ENCODE results near the gene CIAO2A.
"Not testable (repeated sequence)": the region's sequence is repeated elsewhere in the genome, so short reads cannot be mapped to it uniquely, and the experiment has no call there.

The CIAO2A gene

DNA sequence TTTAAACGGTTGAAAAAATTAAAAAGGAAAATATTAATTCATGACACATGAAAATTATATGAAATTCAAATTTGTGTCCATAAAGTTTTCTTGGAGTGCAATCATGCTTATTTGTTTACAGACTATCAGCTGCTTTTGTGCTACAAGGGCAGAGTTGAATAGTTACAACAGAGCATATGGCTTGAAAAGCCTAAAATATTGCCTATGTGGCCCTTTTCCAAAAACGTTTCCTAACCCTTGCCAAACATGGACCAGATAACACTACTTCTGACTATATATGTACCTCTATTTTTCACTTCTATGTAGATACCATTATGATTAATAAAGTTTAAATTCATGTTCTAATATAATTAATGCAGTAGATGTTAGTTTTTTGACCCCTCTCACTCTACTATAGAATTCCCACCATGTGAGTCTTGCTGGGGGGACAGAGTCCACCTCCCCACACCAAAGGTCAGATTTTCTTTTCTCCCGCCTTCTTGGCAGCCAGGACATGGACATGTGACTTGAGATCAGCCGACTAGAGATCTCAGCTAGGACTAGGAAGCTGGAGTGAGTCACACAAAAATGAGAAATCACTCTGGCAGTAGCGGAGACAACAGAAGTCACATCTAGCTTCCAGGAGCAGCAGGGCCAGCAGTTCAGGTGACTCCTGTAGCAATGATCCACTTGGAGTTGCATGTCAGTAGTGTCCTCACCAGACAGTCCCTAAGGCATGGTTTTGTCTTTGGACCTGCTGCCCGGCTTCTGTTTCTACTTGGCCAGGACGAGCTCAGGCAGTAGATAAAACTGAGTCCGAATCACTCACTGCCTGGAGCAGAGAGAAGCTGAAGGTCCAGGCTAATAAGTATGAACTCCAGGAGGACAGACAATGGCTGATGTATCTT, 22.4 kb downstream of the CIAO2A start:
- no peak for DNase-seq

DNA sequence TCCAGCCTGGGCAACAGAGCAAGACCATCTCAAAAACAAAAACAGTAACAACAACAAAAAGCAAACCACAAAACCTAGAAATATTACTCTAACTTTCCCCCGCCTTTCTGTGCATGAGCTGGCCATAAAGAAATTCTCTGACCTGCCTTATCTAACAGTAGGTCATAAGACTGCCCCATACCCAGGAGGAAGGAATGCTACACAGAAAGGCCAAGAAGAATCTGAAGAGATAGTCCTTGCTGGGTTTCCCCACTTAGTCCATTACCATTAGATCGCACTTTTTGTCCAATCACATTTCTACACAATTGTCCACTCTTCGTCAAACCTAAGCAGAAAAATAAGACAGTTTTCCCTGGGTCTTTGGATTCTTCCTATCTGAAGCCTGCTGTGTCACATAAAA, 23.5 kb downstream of the CIAO2A start:
- no peak for DNase-seq

GRCh38 chr15:64068133-64068532, 25.5 kb downstream of the CIAO2A start:
- no peak for DNase-seq

- peak; percentile 46 for DNase-seq
These were observed 26.0 kb downstream of the CIAO2A start for GRCh38 chr15:64067564-64068030.

- DNase-seq = no peak
These were observed 27.2 kb downstream of the CIAO2A start for GRCh38 chr15:64066451-64066850.

DNA sequence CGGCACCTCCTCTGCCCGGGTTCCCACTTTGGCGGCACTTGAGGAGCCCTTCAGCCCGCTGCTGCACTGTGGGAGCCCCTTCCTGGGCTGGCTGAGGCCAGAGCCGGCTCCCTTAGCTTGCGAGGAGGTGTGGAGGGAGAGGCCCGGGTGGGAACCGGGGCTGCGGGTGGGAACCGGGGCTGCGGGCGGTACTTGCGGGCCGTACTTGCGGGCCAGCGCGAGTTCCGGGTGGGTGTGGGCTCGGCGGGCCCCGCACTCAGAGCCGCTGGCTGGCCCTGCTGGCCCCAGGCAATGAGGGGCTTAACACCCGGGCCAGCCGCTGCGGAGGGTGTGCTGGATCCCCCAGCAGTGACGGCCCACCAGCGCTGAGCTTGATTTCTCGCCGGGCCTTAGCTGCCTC, 32.9 kb downstream of the CIAO2A start:
- DNase-seq = no peak

DNA sequence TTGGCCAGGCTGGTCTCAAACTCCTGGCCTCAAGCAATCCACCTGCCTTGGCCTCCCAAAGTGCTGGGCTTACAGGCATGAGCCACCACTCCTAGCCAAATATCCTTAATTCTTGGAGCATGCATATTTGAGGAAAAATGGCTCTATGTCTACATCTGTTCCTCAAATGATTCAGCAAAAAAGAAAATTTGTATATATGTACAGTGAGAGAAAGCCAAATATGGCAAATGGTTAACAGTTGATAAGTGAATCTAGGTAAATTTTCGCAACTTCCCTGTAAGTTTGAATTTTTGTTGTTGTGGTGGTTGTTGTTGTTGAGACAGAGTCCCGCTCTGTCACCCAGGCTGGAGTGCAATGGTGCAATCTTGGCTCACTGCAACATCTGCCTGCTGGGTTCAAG, 34.5 kb downstream of the CIAO2A start:
- not testable (repeated sequence) for DNase-seq

GRCh38 chr15:64058279-64058678, 35.4 kb downstream of the CIAO2A start:
- DNase-seq = no peak

- not testable (repeated sequence) for DNase-seq
These were observed 40.0 kb downstream of the CIAO2A start for GRCh38 chr15:64053674-64054073.

DNA sequence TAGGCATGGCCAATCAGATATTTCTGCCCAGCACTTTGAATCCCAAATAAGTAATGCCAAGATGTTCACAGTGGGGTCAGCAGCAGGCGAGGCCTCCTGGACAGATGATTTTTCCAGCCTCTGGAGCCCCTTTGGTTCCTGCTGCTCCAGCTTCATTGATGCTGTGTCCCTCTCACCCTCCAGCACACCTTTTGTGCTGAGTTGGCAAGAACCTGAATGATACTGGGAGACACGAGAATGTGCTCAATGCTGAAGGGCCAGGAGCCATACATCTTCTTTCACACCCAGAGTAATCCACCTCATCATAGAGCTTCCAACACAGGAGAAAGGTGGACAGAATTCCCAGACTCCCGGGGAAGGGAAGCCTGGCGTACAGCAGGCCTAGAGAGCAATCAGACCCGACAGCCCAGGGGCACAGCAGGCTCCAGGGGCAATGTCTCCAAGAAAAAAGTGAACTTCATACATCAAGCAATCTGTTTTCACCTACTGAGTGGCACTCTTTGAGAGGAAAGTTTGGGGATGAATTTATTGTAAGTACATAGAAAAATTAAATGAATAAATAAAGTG, 40.6 kb downstream of the CIAO2A start:
- no peak for DNase-seq

- no peak for DNase-seq
These were observed 42.0 kb downstream of the CIAO2A start for GRCh38 chr15:64051407-64052259.

- DNase-seq = no peak
These were observed 42.6 kb downstream of the CIAO2A start for GRCh38 chr15:64051093-64051402.

DNA sequence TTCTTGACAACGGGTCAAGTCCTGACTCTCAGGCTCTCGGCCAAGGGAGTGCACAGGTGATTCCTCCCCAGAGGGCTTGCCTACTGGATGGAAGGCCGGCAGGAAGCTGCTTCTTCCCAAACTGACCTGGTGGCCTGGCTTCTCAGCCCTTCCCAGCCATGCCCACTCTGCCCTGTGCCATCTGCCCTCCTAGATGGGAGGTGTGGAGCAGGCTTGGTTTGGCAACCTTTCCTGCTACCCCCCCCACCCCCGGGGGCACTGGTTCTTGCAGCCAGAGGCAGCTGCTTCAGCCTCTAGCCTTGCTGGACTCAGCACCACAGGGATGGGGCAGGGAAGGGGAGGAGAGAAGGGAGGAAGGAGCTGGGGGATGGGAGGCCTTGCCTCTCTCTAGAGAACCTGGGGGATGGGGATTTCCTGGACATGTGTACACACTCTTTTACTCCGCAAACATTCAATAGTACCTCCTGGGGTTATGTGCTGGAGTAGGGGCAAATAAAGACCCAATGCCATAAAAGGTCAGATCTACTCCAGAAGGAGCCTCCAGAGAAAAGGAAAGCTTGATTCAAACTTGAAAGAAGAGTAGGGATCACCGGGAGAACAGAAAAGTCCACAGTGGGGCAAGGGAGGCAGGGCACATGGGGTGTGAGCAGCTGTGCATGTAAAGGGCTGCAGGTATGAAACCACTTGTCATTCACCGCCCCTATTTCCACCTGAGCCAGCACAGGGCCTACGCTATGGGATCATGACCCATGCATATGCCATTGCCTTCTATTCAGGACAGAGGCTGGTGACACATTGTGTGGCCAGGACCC, 43.2 kb downstream of the CIAO2A start:
- DNase-seq = no peak

GRCh38 chr15:64048781-64049460, 44.7 kb downstream of the CIAO2A start:
- DNase-seq = no peak

DNA sequence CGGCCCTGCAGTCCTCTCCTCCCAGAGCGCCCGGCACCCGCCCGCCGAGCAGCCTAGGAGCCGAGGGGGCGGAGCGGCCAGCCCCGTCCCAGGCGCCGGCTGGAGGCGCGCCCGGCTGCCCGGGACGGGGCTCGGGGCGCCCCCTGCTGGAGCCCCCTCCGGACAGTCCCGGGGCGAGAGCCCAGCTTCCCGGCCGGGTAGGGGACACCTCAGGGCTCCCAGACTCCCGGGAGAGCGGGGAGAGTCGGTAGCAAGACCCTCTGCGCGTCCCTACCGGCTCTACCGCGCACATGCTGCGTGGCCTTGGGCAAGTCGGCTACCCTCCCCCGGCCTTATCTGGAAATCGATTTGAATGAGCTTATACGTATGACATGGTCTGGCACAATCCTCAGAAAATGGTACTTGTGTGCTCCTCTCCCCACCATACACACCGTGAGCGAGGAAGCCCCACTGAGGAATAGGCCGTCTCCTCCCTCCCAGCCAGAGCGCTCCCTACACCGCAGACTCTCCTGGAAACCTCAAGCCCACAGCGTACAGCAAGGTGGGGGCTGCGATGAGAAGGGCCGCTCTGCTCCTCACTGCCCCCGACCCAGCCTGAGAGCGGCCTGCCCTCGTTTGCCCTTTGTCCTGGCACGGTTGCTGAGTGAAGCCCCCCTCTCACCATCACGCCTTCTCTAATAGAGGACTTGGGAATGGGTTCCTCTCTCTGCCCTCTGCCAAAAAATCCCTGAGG, 47.1 kb downstream of the CIAO2A start, which contains the start of gene DAPK2:
DAPK2 (minus strand) TSS at position 65 of the 733 bp plus-strand sequence. CDS start 6,224 bp downstream, outside the sequence.
- DNase-seq = peak; percentile 26

DNA sequence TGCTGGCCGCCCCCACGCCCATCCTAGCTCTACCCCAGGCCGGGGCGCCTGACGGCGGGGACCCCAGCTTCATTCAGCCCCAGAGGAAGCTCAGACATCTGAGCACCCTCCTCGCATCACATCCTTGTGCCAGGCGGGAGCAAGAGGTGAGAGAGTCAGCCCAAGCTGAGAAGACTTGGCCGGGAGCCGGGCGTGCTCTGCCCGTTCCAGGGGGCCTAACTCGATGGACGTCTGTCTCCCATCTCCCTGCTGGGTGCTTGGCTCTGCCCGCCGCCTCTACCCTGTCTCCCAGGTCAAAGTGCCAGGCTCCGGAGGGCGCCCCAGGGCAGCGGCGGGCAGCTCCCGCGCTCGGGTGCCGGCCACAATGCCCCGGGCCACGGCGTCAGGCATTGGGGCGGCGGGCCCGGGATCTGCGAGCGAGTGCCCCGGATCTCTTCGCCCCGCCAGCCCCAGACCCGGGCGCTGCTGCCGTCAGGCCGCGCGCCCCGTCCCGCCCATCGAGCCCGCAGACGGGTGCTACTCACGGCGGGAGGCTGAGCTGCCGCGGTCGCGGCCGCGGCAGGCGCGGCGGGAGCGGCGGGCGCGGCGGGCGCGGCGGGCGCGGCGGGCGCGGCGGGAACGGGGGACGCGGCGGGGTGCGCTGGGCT, 47.7 kb downstream of the CIAO2A start:
- DNase-seq = no peak

DNA sequence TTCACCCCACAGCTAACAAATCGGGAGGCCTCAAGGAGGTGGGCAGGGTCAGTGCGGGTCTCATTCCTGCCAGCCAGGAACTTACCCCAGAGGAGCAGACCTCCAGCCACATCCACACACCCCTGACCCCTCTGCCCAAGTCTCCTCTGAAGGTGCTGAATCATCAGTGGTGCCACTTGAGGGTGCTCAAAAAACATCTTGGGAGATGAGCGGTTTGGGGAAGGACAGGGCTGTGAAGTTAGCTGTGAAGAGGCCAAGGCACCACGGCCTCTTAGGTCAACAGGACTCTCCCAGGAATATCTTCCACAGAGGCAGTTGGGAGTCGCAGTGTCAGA, 48.6 kb downstream of the CIAO2A start:
- DNase-seq = no peak

GRCh38 chr15:64044300-64045100, 49.1 kb downstream of the CIAO2A start:
- no peak for DNase-seq

GRCh38 chr15:64038878-64039610, 54.6 kb downstream of the CIAO2A start:
- no peak for DNase-seq

Measured in GOT3 (cell line).